Measurements from ENCODE around the gene KDM5A.

DNA sequence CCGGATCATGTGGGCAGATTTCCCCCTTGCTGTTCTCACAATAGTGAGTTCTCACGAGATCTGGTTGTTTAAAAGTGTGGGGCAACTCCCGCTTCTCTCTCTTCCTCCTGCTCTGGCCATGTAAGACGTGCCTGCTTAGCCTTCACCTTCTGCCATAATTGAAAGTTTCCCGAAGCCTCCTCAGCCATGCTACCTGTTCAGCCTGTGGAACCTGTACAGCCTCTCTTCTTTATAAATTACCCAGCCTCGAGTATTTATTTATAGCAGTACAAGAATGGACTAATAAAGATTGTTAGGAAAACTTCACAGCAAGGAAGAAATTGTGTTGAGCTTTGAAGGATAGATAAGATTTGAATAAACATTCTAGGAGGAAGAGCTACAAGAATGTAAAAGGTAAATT lies 52.1 kb downstream of the KDM5A start:
- no peak for TF ChIP-seq TAF1 (IDR thresholded peaks at IDR 0.05; ENCODE audit: low read depth)
- TF ChIP-seq, protein P1, sequence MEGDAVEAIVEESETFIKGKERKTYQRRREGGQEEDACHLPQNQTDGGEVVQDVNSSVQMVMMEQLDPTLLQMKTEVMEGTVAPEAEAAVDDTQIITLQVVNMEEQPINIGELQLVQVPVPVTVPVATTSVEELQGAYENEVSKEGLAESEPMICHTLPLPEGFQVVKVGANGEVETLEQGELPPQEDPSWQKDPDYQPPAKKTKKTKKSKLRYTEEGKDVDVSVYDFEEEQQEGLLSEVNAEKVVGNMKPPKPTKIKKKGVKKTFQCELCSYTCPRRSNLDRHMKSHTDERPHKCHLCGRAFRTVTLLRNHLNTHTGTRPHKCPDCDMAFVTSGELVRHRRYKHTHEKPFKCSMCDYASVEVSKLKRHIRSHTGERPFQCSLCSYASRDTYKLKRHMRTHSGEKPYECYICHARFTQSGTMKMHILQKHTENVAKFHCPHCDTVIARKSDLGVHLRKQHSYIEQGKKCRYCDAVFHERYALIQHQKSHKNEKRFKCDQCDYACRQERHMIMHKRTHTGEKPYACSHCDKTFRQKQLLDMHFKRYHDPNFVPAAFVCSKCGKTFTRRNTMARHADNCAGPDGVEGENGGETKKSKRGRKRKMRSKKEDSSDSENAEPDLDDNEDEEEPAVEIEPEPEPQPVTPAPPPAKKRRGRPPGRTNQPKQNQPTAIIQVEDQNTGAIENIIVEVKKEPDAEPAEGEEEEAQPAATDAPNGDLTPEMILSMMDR (IDR thresholded peaks at IDR 0.05; ENCODE audit: poor library complexity, severe bottlenecking): no peak
